HG02938 (cell line): ENCODE measurements around the gene MOGAT2.
"Not testable (repeated sequence)": the region's sequence is repeated elsewhere in the genome, so short reads cannot be mapped to it uniquely, and the experiment has no call there.

ENCODE experiments used
- ATAC-seq: cut with Tn5 transposase; IDR thresholded peaks from one replicate; pipeline ENCODE4 v1.9.1; 2021; ENCODE audit warnings: mild to moderate bottlenecking, moderate library complexity; ENCODE audit not compliant: unreplicated experiment

MOGAT2 gene

DNA sequence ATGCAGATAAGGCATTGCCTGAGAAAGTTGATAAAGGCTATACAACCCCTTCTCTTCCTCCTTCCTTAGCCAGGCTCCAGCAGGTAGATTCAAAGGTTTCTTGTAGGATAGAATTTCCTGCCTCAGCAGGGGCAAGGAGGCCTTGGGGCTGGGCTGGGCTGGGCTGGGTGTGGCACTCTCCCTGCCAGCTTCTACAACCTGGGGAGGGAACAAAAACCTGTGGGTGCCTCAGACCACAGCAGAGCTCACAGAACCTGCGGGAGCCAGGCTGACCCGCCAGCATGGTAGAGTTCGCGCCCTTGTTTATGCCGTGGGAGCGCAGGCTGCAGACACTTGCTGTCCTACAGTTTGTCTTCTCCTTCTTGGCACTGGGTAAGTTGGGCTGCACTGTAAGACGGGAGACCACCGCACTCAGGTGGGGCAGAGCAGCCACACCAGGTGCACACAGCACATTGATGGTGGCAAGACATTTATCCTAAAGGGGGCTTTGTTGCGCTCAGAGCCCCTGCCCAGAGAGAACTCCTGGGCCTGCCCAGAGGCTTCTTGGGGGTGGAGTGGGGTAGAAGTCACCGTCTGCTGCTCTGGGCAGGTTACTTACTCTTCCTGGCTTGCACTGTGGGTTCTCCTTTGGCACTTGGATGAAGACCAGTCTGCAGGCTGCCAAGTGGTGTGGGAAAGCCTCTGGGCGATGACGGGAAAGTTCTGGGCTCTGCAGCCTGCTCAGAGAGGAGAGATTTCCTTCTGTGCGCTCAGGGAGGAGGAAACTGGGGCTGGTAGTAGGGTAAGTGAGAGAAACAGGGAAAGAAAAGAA, at the start of gene MOGAT2:
Gene MOGAT2, plus strand, starts transcription at position 231 of the 811 bp plus-strand sequence. Its CDS starts 51 bp downstream, at position 282.
- ATAC-seq: no peak

DNA sequence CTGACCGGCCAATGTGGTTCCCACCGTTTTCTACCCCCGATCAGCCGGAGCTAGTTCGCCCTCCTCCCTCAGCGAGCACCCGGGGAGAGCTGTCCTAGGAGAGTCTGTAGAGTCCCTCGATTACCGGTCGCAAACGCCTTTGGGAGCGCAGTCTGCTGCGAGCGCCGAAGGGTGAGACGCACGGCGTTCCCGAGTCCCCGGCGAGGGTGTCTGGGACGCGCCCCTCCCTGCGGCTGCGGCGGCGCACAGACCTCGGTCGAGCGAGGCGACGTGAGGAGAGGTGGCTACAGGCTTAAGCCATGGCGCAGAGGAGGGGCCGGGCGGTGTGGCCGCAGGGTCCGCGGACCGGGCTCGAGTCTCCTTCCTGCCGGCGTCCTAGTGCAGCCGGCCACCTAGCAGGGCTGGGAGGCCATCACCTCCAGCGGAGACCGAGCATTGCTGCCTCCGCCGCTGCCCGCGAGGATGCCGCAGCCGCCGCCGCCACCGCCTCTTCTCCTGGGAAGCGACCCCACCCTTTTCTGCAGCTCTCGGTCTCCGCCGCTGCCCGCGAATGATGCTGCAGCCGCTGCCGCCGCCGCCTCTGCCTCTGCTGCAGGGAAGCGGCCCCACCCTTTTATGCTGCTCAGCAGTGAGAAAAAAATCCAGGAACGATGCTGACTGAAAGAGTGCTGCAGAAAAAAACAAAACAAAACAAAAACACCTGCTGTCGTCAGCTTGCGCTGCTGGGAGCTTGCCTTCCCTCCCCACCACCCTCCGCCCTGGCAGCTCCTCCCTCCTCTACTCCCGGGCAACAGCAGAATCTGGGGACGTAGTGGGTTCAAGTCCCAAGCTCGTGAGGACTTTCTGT, 49.0 kb upstream of the MOGAT2 start, which contains the start of gene MAP6:
Gene MAP6, minus strand, starts transcription at position 588 of the 847 bp plus-strand sequence. CDS start 669 bp downstream, outside the sequence.
- ATAC-seq: no peak

DNA sequence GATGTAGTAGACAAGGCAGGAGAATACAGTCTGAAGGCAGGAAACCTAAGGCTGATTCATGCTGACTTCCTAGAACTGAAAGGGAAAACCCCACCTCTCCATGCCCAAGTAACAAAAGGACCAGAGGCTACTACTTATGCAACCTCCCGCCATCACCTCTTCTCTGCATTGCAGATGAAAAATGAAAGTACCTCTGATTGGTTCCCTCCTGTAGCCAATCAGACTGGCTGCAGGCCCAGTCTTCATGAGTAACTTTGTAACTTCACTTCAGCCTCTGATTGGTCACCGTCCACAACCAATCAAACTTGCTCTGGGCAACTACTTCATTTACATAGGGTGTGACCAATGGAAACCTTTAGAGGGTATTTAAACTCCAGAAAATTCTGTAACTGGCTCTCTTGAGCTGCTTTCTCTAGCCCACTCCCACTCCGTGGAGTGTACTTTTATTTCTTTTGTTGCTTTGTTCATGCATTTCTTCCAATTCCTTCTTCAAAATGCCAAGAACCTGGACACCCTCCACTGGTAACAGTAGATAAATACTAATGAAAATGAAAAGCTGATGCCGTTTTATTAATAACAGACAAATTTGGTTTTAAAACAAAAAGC, 43.6 kb upstream of the MOGAT2 start:
- no peak for ATAC-seq

- ATAC-seq: no peak
Observed at GRCh38 chr11:75677275-75677674, 40.4 kb upstream of the MOGAT2 start.

GRCh38 chr11:75677909-75678308, 39.7 kb upstream of the MOGAT2 start:
- no peak for ATAC-seq

GRCh38 chr11:75678620-75679259, 38.9 kb upstream of the MOGAT2 start:
- ATAC-seq: no peak

DNA sequence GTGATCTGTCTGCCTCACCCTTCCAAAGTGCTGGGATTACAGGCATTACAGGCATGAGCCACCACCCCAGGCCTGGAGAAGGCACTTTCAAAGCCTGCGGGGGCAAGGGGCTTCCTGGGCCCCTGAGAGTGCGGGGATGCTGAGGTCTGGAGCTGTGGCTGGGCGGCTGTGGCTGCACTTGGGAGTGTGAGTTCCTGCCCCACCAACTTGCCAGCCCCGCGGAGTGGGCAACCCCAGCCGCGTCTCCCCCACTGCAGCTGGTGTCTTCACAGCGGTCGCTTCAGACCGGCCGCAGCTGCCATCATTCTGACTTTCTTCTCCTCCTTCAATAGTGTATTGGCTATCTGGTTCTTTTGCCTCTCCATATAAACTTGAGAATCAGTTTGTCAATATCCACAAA, 38.1 kb upstream of the MOGAT2 start:
- ATAC-seq: no peak

GRCh38 chr11:75683856-75684255, 33.8 kb upstream of the MOGAT2 start:
- not testable (repeated sequence) for ATAC-seq

GRCh38 chr11:75689863-75690609, 27.6 kb upstream of the MOGAT2 start:
- peak; percentile 74 for ATAC-seq

DNA sequence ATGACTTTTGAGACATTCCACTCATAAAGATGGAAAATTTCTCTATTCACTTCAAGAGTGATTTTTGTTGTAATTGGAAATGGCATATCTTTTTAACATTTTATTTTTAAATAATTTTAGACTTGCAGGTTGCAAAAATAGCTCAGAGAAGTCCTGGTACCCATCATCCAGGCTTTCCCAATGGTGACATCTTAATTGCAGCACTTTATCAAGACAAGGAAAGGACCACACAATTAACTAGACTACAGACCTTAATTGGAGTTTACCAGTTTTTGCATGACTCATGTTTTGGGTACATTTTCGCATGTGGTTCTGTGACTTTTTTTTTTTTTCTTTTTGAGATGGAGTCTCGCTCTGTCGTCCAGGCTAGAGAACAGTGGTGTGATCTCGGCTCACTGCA, 25.8 kb upstream of the MOGAT2 start:
- no peak for ATAC-seq

GRCh38 chr11:75697906-75698581, 19.6 kb upstream of the MOGAT2 start:
- no peak for ATAC-seq

GRCh38 chr11:75700940-75701339, 16.7 kb upstream of the MOGAT2 start:
- no peak for ATAC-seq

GRCh38 chr11:75703695-75704237, 13.9 kb upstream of the MOGAT2 start:
- no peak for ATAC-seq

- ATAC-seq: no peak
Observed at GRCh38 chr11:75705541-75705940, 12.1 kb upstream of the MOGAT2 start.

- ATAC-seq: no peak
Observed at GRCh38 chr11:75706260-75706729, 11.3 kb upstream of the MOGAT2 start.

DNA sequence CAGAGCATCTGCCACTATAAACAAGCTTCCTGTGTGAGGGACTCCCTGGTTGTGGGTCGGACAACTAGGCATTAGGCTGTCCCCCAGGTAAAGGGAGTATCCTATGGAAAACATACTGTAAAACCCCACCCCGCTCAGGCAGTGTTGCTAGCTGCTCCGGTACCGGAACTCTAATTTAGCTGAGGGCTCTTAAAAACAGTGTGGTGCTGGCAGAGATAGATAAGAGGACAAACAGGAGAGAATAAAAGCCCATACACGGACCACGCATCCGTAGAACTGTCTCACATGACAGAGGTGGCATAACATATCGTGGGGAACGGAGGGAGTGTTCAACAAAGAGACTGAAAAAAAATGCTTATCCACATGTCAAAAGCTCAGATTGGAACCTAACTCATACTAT, 3.4 kb upstream of the MOGAT2 start:
- ATAC-seq: no peak

DNA sequence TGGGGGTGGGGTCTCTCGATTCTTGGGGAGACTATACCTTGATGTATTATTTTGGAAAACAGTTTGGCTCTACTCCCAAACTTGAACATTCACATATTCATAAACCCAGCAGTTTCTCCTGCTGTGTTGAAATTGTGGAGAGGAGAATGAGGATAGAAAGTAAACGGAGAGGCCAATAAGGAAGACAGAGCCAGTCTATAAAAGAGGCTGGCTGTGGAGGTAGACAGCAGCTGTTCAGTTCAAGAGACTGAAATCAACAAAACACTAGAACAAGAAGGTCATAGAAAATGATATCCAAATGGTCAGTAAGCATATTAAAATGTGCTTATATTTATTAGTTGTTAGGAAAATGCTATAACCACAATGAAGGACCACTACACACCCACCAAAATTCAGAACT, 1.9 kb upstream of the MOGAT2 start:
- ATAC-seq: no peak

DNA sequence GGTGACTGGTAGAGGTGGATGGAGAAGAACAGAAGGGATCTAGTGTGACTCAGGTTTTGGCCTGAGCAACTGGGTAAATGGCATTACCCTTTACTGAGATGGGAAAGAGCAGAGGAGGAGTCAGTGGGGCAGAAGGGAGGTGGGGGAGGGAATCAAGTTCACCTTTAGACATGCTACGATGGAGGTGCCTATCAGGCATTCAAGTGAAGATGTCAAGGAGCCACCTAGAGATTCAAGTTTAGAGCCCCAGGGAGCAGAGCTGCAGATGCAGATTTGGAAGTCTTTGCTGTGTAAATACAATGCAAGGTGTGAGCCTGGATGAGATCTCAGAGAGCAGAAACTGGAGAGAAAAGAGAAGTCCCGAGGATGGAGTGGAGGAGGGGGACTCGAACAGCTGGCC, 979 bp upstream of the MOGAT2 start:
- no peak for ATAC-seq
